Fibroblast of pulmonary artery (primary cell): Measurements from ENCODE around the gene SIRPA.
A peak's percentile ranks its signal among the peaks of the same experiment; 100 is the strongest.

Source experiments
- DNase-seq: peaks from one replicate; pipeline ENCODE4 v3.0.0-alpha.2; 2010; ENCODE audit warnings: low read depth
- H3K4me3 ChIP-seq: replicated peaks from 2 replicates; pipeline ENCODE4 v1.5.1; 2011; ENCODE audit warnings: low read depth, mild to moderate bottlenecking, control low read depth, low read length, moderate library complexity
- CTCF ChIP-seq: IDR thresholded peaks from 2 replicates; pipeline ENCODE4 v1.5.1; 2011; ENCODE audit warnings: mild to moderate bottlenecking, control low read depth, low read length, inconsistent platforms; ENCODE audit errors: missing control alignments

Gene SIRPA

GRCh38 chr20:1867495-1868260, 27.5 kb upstream of the SIRPA start:
- peak; percentile 33 for DNase-seq
- no peak overlapping the region for H3K4me3 ChIP-seq
- no peak for TF ChIP-seq CTCF

- no peak for TF ChIP-seq CTCF
- DNase-seq: peak; percentile 60
- no peak overlapping the region for H3K4me3 ChIP-seq
These were observed 26.4 kb upstream of the SIRPA start for GRCh38 chr20:1868856-1869255.

GRCh38 chr20:1870323-1870722, 24.9 kb upstream of the SIRPA start:
- H3K4me3 ChIP-seq: no peak overlapping the region
- TF ChIP-seq CTCF: no peak

GRCh38 chr20:1870792-1871550, 24.2 kb upstream of the SIRPA start:
- no peak for TF ChIP-seq CTCF
- no peak for DNase-seq

More at GRCh38 chr20:1870323-1870722, 24.9 kb upstream of the SIRPA start:
- no peak for DNase-seq

GRCh38 chr20:1871807-1872458, 23.3 kb upstream of the SIRPA start:
- no peak for DNase-seq
- H3K4me3 ChIP-seq: no peak overlapping the region
- no peak for TF ChIP-seq CTCF

More at GRCh38 chr20:1870792-1871550, 24.2 kb upstream of the SIRPA start:
- H3K4me3 ChIP-seq: no peak overlapping the region

- no peak for TF ChIP-seq CTCF
- DNase-seq: no peak
- H3K4me3 ChIP-seq: no peak overlapping the region
These were observed 22.6 kb upstream of the SIRPA start for GRCh38 chr20:1872459-1873097.
